Measurements from ENCODE around the gene PGAM2.
A peak's percentile ranks its signal among the peaks of the same experiment; 100 is the strongest.

The PGAM2 gene

GRCh38 chr7:44057181-44057848 is 8.1 kb downstream of the PGAM2 start:
- no peak for DNase-seq (ENCODE audit: low spot score)
- no peak overlapping the region for H3K4me2 ChIP-seq (ENCODE audit: insufficient read depth, low read length, poor library complexity, severe bottlenecking)
- no peak overlapping the region for H3K27ac ChIP-seq (replicated peaks; ENCODE audit: low read length)
- H3K4ac ChIP-seq (ENCODE audit: low read length): no peak overlapping the region
- no peaks in the 10 kb centered on the region for H3K9me3 ChIP-seq (replicated peaks in 1 of 2; ENCODE audit: control insufficient read depth in 2 of 2, insufficient read depth in 1 of 2, low read depth in 1 of 2, low read length in 2 of 2)
- no peak overlapping the region for H4K91ac ChIP-seq (ENCODE audit: low read depth, low read length, poor library complexity)
- H2AK5ac ChIP-seq (ENCODE audit: low read depth, low read length): no peak overlapping the region
- no peak overlapping the region for H2BK5ac ChIP-seq (ENCODE audit: low read length)
- no peak overlapping the region for H3K23ac ChIP-seq (ENCODE audit: low read depth, low read length, poor library complexity)
- H3K27me3 ChIP-seq (ENCODE audit: control insufficient read depth in 3 of 3, insufficient read depth in 3 of 3, low read depth in 1 of 3, low read length in 3 of 3): no peaks in the 10 kb centered on the region
- H3K79me1 ChIP-seq (ENCODE audit: low read depth, low read length): peaks cover 4% of the 10 kb centered on the region
- no CpG with 5 or more reads among the region's 11 CpGs for WGBS, 2 donors (ENCODE audit: extremely low coverage in 2 of 2, insufficient read length in 2 of 2, insufficient replicate concordance in 1 of 2)
- no peak overlapping the region for H4K8ac ChIP-seq (ENCODE audit: low read depth, low read length)
- H2BK120ac ChIP-seq (ENCODE audit: low read depth, low read length): no peak overlapping the region
- H2BK12ac ChIP-seq (ENCODE audit: low read length): no peak overlapping the region
- no peak overlapping the region for H3K18ac ChIP-seq (ENCODE audit: low read length)
- no peak overlapping the region for H3K14ac ChIP-seq (ENCODE audit: low read length)
- H2AFZ ChIP-seq (ENCODE audit: low read length): no peak overlapping the region
- peaks cover 52 to 96% of the 10 kb centered on the region in 2 donors for H3K36me3 ChIP-seq (replicated peaks in 1 of 2; ENCODE audit: control insufficient read depth in 2 of 2, insufficient read depth in 2 of 2, low read length in 2 of 2)
- peak overlapping the region; percentile 21 for H3K9ac ChIP-seq (ENCODE audit: low read depth, low read length, poor library complexity)
- no peak overlapping the region for H2BK15ac ChIP-seq (ENCODE audit: low read length)
- no peaks in the 10 kb centered on the region for H3K4me1 ChIP-seq (ENCODE audit: control insufficient read depth in 2 of 2, insufficient read depth in 1 of 2, low read depth in 1 of 2, low read length in 2 of 2)
- peak overlapping the region in 1 of 2 donors; percentile 25 for H3K4me3 ChIP-seq (ENCODE audit: low read length in 2 of 2)

- no peak overlapping the region for H3K27ac ChIP-seq (replicated peaks; ENCODE audit: low read length)
- no peaks in the 10 kb centered on the region for H3K9me3 ChIP-seq (replicated peaks in 1 of 2; ENCODE audit: control insufficient read depth in 2 of 2, insufficient read depth in 1 of 2, low read depth in 1 of 2, low read length in 2 of 2)
- no peak overlapping the region for H3K14ac ChIP-seq (ENCODE audit: low read length)
- peaks cover 49 to 94% of the 10 kb centered on the region in 2 donors for H3K36me3 ChIP-seq (replicated peaks in 1 of 2; ENCODE audit: control insufficient read depth in 2 of 2, insufficient read depth in 2 of 2, low read length in 2 of 2)
- H3K79me1 ChIP-seq (ENCODE audit: low read depth, low read length): peaks cover 4% of the 10 kb centered on the region
- WGBS, 2 donors (ENCODE audit: extremely low coverage in 2 of 2, insufficient read length in 2 of 2, insufficient replicate concordance in 1 of 2): no CpG with 5 or more reads among the region's 7 CpGs
- no peak overlapping the region for H2BK5ac ChIP-seq (ENCODE audit: low read length)
- H2BK15ac ChIP-seq (ENCODE audit: low read length): no peak overlapping the region
- H3K4me2 ChIP-seq (ENCODE audit: insufficient read depth, low read length, poor library complexity, severe bottlenecking): no peak overlapping the region
- H2BK12ac ChIP-seq (ENCODE audit: low read length): no peak overlapping the region
- H3K4ac ChIP-seq (ENCODE audit: low read length): no peak overlapping the region
- H3K4me3 ChIP-seq (ENCODE audit: low read length in 2 of 2): peak overlapping the region in 1 of 2 donors; percentile 50
- no peak overlapping the region for H2AFZ ChIP-seq (ENCODE audit: low read length)
- no peak overlapping the region for H4K8ac ChIP-seq (ENCODE audit: low read depth, low read length)
- H3K9ac ChIP-seq (ENCODE audit: low read depth, low read length, poor library complexity): no peak overlapping the region
- no peak overlapping the region for H3K18ac ChIP-seq (ENCODE audit: low read length)
- H3K23ac ChIP-seq (ENCODE audit: low read depth, low read length, poor library complexity): no peak overlapping the region
- no peak for DNase-seq (ENCODE audit: low spot score)
- H3K27me3 ChIP-seq (ENCODE audit: control insufficient read depth in 3 of 3, insufficient read depth in 3 of 3, low read depth in 1 of 3, low read length in 3 of 3): no peaks in the 10 kb centered on the region
- H3K4me1 ChIP-seq (ENCODE audit: control insufficient read depth in 2 of 2, insufficient read depth in 1 of 2, low read depth in 1 of 2, low read length in 2 of 2): no peaks in the 10 kb centered on the region
- no peak overlapping the region for H2AK5ac ChIP-seq (ENCODE audit: low read depth, low read length)
- H2BK120ac ChIP-seq (ENCODE audit: low read depth, low read length): no peak overlapping the region
- no peak overlapping the region for H4K91ac ChIP-seq (ENCODE audit: low read depth, low read length, poor library complexity)
Measured at GRCh38 chr7:44056681-44057080, 8.7 kb downstream of the PGAM2 start.

GRCh38 chr7:44052771-44053365 is 12.5 kb downstream of the PGAM2 start:
- no CpG with 5 or more reads among the region's 12 CpGs for WGBS, 2 donors (ENCODE audit: extremely low coverage in 2 of 2, insufficient read length in 2 of 2, insufficient replicate concordance in 1 of 2)
- H2AK5ac ChIP-seq (ENCODE audit: low read depth, low read length): no peak overlapping the region
- DNase-seq (ENCODE audit: low spot score): no peak
- peaks cover 4% of the 10 kb centered on the region for H3K79me1 ChIP-seq (ENCODE audit: low read depth, low read length)
- peak overlapping the region; percentile 40 for H3K23ac ChIP-seq (ENCODE audit: low read depth, low read length, poor library complexity)
- no peak overlapping the region for H2BK15ac ChIP-seq (ENCODE audit: low read length)
- H3K4ac ChIP-seq (ENCODE audit: low read length): no peak overlapping the region
- no peak overlapping the region for H2BK120ac ChIP-seq (ENCODE audit: low read depth, low read length)
- no peaks in the 10 kb centered on the region for H3K9me3 ChIP-seq (replicated peaks in 1 of 2; ENCODE audit: control insufficient read depth in 2 of 2, insufficient read depth in 1 of 2, low read depth in 1 of 2, low read length in 2 of 2)
- H3K9ac ChIP-seq (ENCODE audit: low read depth, low read length, poor library complexity): no peak overlapping the region
- H2BK5ac ChIP-seq (ENCODE audit: low read length): no peak overlapping the region
- H3K14ac ChIP-seq (ENCODE audit: low read length): no peak overlapping the region
- H4K91ac ChIP-seq (ENCODE audit: low read depth, low read length, poor library complexity): no peak overlapping the region
- no peak overlapping the region for H3K4me3 ChIP-seq (ENCODE audit: low read length in 2 of 2)
- H2BK12ac ChIP-seq (ENCODE audit: low read length): no peak overlapping the region
- no peak overlapping the region for H3K27ac ChIP-seq (replicated peaks; ENCODE audit: low read length)
- no peak overlapping the region for H3K4me2 ChIP-seq (ENCODE audit: insufficient read depth, low read length, poor library complexity, severe bottlenecking)
- H2AFZ ChIP-seq (ENCODE audit: low read length): no peak overlapping the region
- H3K18ac ChIP-seq (ENCODE audit: low read length): no peak overlapping the region
- no peaks in the 10 kb centered on the region for H3K4me1 ChIP-seq (ENCODE audit: control insufficient read depth in 2 of 2, insufficient read depth in 1 of 2, low read depth in 1 of 2, low read length in 2 of 2)
- H3K36me3 ChIP-seq (replicated peaks in 1 of 2; ENCODE audit: control insufficient read depth in 2 of 2, insufficient read depth in 2 of 2, low read length in 2 of 2): peaks cover 38 to 86% of the 10 kb centered on the region in 2 donors
- no peaks in the 10 kb centered on the region for H3K27me3 ChIP-seq (ENCODE audit: control insufficient read depth in 3 of 3, insufficient read depth in 3 of 3, low read depth in 1 of 3, low read length in 3 of 3)
- no peak overlapping the region for H4K8ac ChIP-seq (ENCODE audit: low read depth, low read length)

- Histone ChIP-seq H4K8ac (ENCODE audit: low read depth, low read length) (no peak overlapping the region), H2BK5ac (ENCODE audit: low read length) (no peak overlapping the region), H3K79me1 (ENCODE audit: low read depth, low read length) (peaks cover 3% of the 10 kb centered on the region), H3K27me3 (ENCODE audit: control insufficient read depth in 3 of 3, insufficient read depth in 3 of 3, low read depth in 1 of 3, low read length in 3 of 3) (no peaks in the 10 kb centered on the region), H3K27ac (replicated peaks; ENCODE audit: low read length) (no peak overlapping the region), H3K9ac (ENCODE audit: low read depth, low read length, poor library complexity) (no peak overlapping the region), H4K91ac (ENCODE audit: low read depth, low read length, poor library complexity) (no peak overlapping the region), H3K9me3 (replicated peaks in 1 of 2; ENCODE audit: control insufficient read depth in 2 of 2, insufficient read depth in 1 of 2, low read depth in 1 of 2, low read length in 2 of 2) (no peaks in the 10 kb centered on the region), H3K18ac (ENCODE audit: low read length) (no peak overlapping the region), H3K4me1 (ENCODE audit: control insufficient read depth in 2 of 2, insufficient read depth in 1 of 2, low read depth in 1 of 2, low read length in 2 of 2) (no peaks in the 10 kb centered on the region), H3K36me3 (replicated peaks in 1 of 2; ENCODE audit: control insufficient read depth in 2 of 2, insufficient read depth in 2 of 2, low read length in 2 of 2) (peaks cover 28 to 83% of the 10 kb centered on the region in 2 donors), H3K4me3 (ENCODE audit: low read length in 2 of 2) (no peak overlapping the region), H3K4me2 (ENCODE audit: insufficient read depth, low read length, poor library complexity, severe bottlenecking) (no peak overlapping the region), H3K4ac (ENCODE audit: low read length) (no peak overlapping the region), H2BK120ac (ENCODE audit: low read depth, low read length) (no peak overlapping the region), H2BK15ac (ENCODE audit: low read length) (no peak overlapping the region), H2BK12ac (ENCODE audit: low read length) (no peak overlapping the region), H3K14ac (ENCODE audit: low read length) (no peak overlapping the region), H3K23ac (ENCODE audit: low read depth, low read length, poor library complexity) (no peak overlapping the region), H2AFZ (ENCODE audit: low read length) (no peak overlapping the region), H2AK5ac (ENCODE audit: low read depth, low read length) (no peak overlapping the region)
- no CpG with 5 or more reads among the region's 5 CpGs for WGBS, 2 donors (ENCODE audit: extremely low coverage in 2 of 2, insufficient read length in 2 of 2, insufficient replicate concordance in 1 of 2)
- DNase-seq (ENCODE audit: low spot score): no peak
Measured at GRCh38 chr7:44051611-44052220, 13.7 kb downstream of the PGAM2 start.
